ENCODE measurements around the gene RPGRIP1. TPM values are rescaled to one million over a fixed set of nuclear protein-coding genes. Genes with fewer than 3 reads are reported as not detected.

Gene RPGRIP1
- total and polyA plus RNA-seq, 2 of the 4 experiments (the other 2 are of a cell fraction) = not detected

DNA sequence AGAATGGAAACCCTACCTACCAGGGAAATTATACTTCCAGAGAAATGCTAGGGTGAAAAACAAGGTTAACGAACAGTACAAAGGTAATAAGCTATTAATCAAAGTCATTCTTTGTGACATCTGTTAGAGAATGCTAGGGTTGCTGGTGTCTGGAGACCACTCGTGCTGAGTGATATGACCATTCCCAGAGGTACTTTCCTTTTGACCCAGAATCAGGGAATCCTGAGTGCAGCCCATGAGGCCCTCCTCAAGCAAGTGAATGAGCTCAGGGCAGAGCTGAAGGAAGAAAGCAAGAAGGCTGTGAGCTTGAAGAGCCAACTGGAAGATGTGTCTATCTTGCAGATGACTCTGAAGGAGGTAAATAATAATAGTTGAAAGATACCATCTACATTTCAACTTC, 31.7 kb downstream of the RPGRIP1 start:
- H2AFZ ChIP-seq (replicated peaks; ENCODE audit: low read length, poor library complexity) = no peak overlapping the region
- no peak overlapping the region for H4K5ac ChIP-seq (ENCODE audit: low read depth, low read length)
- BruUV-seq (replicated peaks) = no TSS peak
- H2AK9ac ChIP-seq (replicated peaks; ENCODE audit: low read depth, low read length, poor library complexity) = no peak overlapping the region
- no peaks in the 10 kb centered on the region for H4K20me1 ChIP-seq (ENCODE audit: insufficient read depth, low read length)
- H3K4me2 ChIP-seq (ENCODE audit: low read depth, low read length) = no peak overlapping the region
- peaks cover 25% of the 10 kb centered on the region for H3K27me3 ChIP-seq (ENCODE audit: control insufficient read depth, insufficient read depth, low read length)
- no peak overlapping the region for H3K18ac ChIP-seq (ENCODE audit: low read depth, low read length)
- H3K56ac ChIP-seq (ENCODE audit: extremely low read depth, insufficient read depth, low read length) = no peak overlapping the region
- no peaks in the 10 kb centered on the region for H3K9me3 ChIP-seq (ENCODE audit: control insufficient read depth, insufficient read depth, low read length)
- H3K9me1 ChIP-seq (ENCODE audit: insufficient read depth, low read length) = no peaks in the 10 kb centered on the region
- H3K9ac ChIP-seq (ENCODE audit: low read depth, low read length) = no peak overlapping the region
- H2BK20ac ChIP-seq (ENCODE audit: low read depth, low read length) = no peak overlapping the region
- no peaks in the 10 kb centered on the region for H3K36me3 ChIP-seq (ENCODE audit: control insufficient read depth, insufficient read depth, low read length)
- no peak overlapping the region for H4K91ac ChIP-seq (ENCODE audit: insufficient read depth, low read depth, low read length)
- no peak overlapping the region for H2BK120ac ChIP-seq (ENCODE audit: low read depth, low read length)
- WGBS, 2 experiments (ENCODE audit: extremely low coverage in 2 of 2, insufficient read length in 1 of 2) = 100% methylated on average over 1 of the region's 2 CpGs; no CpG with 5 or more reads in 1 of the 2 experiments
- H3K23ac ChIP-seq (ENCODE audit: low read depth, low read length) = no peak overlapping the region
- no peak overlapping the region for H3K4ac ChIP-seq (ENCODE audit: low read depth, low read length)
- ATAC-seq (ENCODE audit: low read depth) (no peak), DNase-seq (no peak)
- no peaks in the 10 kb centered on the region for H3K4me1 ChIP-seq (ENCODE audit: control insufficient read depth, insufficient read depth, low read length)
- H2AK5ac ChIP-seq (ENCODE audit: low read depth, low read length) = no peak overlapping the region
- no peaks in the 10 kb centered on the region for H3K79me1 ChIP-seq (ENCODE audit: low read depth in 1 of 2, low read length in 2 of 2)
- TF ChIP-seq, protein P1, sequence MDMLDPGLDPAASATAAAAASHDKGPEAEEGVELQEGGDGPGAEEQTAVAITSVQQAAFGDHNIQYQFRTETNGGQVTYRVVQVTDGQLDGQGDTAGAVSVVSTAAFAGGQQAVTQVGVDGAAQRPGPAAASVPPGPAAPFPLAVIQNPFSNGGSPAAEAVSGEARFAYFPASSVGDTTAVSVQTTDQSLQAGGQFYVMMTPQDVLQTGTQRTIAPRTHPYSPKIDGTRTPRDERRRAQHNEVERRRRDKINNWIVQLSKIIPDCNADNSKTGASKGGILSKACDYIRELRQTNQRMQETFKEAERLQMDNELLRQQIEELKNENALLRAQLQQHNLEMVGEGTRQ (IDR thresholded peaks at IDR 0.05; ENCODE audit: low read depth, low read length) = no peak
- TF ChIP-seq SMC3 (IDR thresholded peaks at IDR 0.05; ENCODE audit: low read depth, low read length) (no peak), MAFK (IDR thresholded peaks at IDR 0.05; ENCODE audit: low read depth, low read length) (no peak), MAZ (IDR thresholded peaks at IDR 0.05; ENCODE audit: borderline replicate concordance, low read depth, low read length) (no peak), NFE2L2 (IDR thresholded peaks at IDR 0.05; ENCODE audit: low read depth, low read length) (no peak), POLR2A (IDR thresholded peaks at IDR 0.05; ENCODE audit: low read depth, low read length) (no peak), RFX5 (IDR thresholded peaks at IDR 0.05; ENCODE audit: low read depth, low read length) (no peak), BHLHE40 (IDR thresholded peaks at IDR 0.05; ENCODE audit: low read depth, low read length) (no peak), FOS (IDR thresholded peaks at IDR 0.05; ENCODE audit: low read depth, low read length) (no peak), MXI1 (IDR thresholded peaks at IDR 0.05; ENCODE audit: borderline replicate concordance, low read depth, low read length) (no peak), RCOR1 (IDR thresholded peaks at IDR 0.05; ENCODE audit: insufficient replicate concordance, low read length) (no peak), RAD21 (IDR thresholded peaks at IDR 0.05; ENCODE audit: low read length) (no peak), CEBPB (IDR thresholded peaks at IDR 0.05; ENCODE audit: low read depth, low read length) (no peak)
- TF ChIP-seq, protein P2, sequence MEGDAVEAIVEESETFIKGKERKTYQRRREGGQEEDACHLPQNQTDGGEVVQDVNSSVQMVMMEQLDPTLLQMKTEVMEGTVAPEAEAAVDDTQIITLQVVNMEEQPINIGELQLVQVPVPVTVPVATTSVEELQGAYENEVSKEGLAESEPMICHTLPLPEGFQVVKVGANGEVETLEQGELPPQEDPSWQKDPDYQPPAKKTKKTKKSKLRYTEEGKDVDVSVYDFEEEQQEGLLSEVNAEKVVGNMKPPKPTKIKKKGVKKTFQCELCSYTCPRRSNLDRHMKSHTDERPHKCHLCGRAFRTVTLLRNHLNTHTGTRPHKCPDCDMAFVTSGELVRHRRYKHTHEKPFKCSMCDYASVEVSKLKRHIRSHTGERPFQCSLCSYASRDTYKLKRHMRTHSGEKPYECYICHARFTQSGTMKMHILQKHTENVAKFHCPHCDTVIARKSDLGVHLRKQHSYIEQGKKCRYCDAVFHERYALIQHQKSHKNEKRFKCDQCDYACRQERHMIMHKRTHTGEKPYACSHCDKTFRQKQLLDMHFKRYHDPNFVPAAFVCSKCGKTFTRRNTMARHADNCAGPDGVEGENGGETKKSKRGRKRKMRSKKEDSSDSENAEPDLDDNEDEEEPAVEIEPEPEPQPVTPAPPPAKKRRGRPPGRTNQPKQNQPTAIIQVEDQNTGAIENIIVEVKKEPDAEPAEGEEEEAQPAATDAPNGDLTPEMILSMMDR (conservative IDR thresholded peaks at IDR 0.05; ENCODE audit: low read depth, low read length) = no peak
- TF ChIP-seq, protein P3, sequence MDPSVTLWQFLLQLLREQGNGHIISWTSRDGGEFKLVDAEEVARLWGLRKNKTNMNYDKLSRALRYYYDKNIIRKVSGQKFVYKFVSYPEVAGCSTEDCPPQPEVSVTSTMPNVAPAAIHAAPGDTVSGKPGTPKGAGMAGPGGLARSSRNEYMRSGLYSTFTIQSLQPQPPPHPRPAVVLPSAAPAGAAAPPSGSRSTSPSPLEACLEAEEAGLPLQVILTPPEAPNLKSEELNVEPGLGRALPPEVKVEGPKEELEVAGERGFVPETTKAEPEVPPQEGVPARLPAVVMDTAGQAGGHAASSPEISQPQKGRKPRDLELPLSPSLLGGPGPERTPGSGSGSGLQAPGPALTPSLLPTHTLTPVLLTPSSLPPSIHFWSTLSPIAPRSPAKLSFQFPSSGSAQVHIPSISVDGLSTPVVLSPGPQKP (IDR thresholded peaks at IDR 0.05; ENCODE audit: borderline replicate concordance, low read depth, low read length) = no peak
- intact Hi-C loops (cut with micrococcal nuclease) = no loop called here
- dilution Hi-C loops (cut with HindIII; ENCODE audit: low sequenced_read_pairs, unreplicated experiment) = no loop called here
- POLR2A ChIA-PET (ENCODE audit: unreplicated experiment) = no interaction called here
- in situ Hi-C loops (cut with MboI; ENCODE audit: low sequenced_read_pairs) = no loop called here
- H2BK5ac ChIP-seq (ENCODE audit: low read depth, low read length, poor library complexity, severe bottlenecking) = no peak overlapping the region
- no peak overlapping the region for H4K8ac ChIP-seq (ENCODE audit: low read depth in 2 of 2, low read length in 2 of 2)
- no peak overlapping the region for H3K4me3 ChIP-seq (ENCODE audit: insufficient read depth, low read depth, low read length)
- CTCF ChIA-PET = interaction anchor here (0.7 kb wide), 1 partner anchor 20 kb away, joined by 3 read pairs; no protein-coding TSS in a partner anchor
- no peak overlapping the region for H3K27ac ChIP-seq (ENCODE audit: insufficient read depth, low read length)
- H3K14ac ChIP-seq (replicated peaks; ENCODE audit: low read depth, low read length) = no peak overlapping the region
- no peak overlapping the region for H2BK15ac ChIP-seq (ENCODE audit: low read depth, low read length)

Measured in IMR-90 (cell line).